ENCODE results near the gene TPP1. TPM values are rescaled to one million over a fixed set of nuclear protein-coding genes. Genes with fewer than 3 reads are reported as not detected.

TPP1 gene
- total RNA-seq, 6 experiments from 2014 or later: 62.5 to 159 (median 81.0) TPM

- intact Hi-C loops (cut with DNase I): no loop called here
- Histone ChIP-seq H3K9me3 (no peaks in the 10 kb centered on the region), H3K27me3 (no peaks in the 10 kb centered on the region), H3K4me3 (no peak overlapping the region), H3K27ac (no peak overlapping the region), H3K36me3 (peaks cover 0 to 2% (median 0%) of the 10 kb centered on the region in 4 donors), H3K4me1 (no peaks in the 10 kb centered on the region)
- DNase-seq (no peak), ATAC-seq (peak in 1 of 4 donors; percentile 46)
- TF ChIP-seq POLR2A (IDR thresholded peaks at IDR 0.05) (no peak), CTCF (IDR thresholded peaks at IDR 0.05) (no peak)
- 43% methylated on average over 1 of the region's 2 CpGs for WGBS (ENCODE audit: insufficient coverage, low coverage, low lambda C conversion rate, missing lambda C conversion rate)
Measured at GRCh38 chr11:6579681-6580080, 39.5 kb downstream of the TPP1 start.

GRCh38 chr11:6578134-6578533 is 41.1 kb downstream of the TPP1 start:
- Histone ChIP-seq H3K27me3 (no peaks in the 10 kb centered on the region), H3K4me1 (no peaks in the 10 kb centered on the region), H3K27ac (no peak overlapping the region), H3K36me3 (no peaks in the 10 kb centered on the region), H3K4me3 (no peak overlapping the region), H3K9me3 (no peaks in the 10 kb centered on the region)
- TF ChIP-seq CTCF (IDR thresholded peaks at IDR 0.05): no peak
- no peak for TF ChIP-seq POLR2A (IDR thresholded peaks at IDR 0.05)
- DNase-seq: no peak
- intact Hi-C loops (cut with DNase I): no loop called here
- no peak for ATAC-seq
- WGBS (ENCODE audit: insufficient coverage, low coverage, low lambda C conversion rate, missing lambda C conversion rate): 71% methylated on average over 1 of the region's 1 CpG

GRCh38 chr11:6576471-6577373 is 42.5 kb downstream of the TPP1 start:
- no peaks in the 10 kb centered on the region for H3K9me3 ChIP-seq
- no peak for DNase-seq
- intact Hi-C loops (cut with DNase I): no loop called here
- no peaks in the 10 kb centered on the region for H3K36me3 ChIP-seq
- no peak for TF ChIP-seq CTCF (IDR thresholded peaks at IDR 0.05)
- TF ChIP-seq POLR2A (IDR thresholded peaks at IDR 0.05): no peak
- 38% methylated on average over 2 of the region's 6 CpGs for WGBS (ENCODE audit: insufficient coverage, low coverage, low lambda C conversion rate, missing lambda C conversion rate)
- no peak overlapping the region for H3K4me3 ChIP-seq
- no peaks in the 10 kb centered on the region for H3K4me1 ChIP-seq
- H3K27ac ChIP-seq: peak overlapping the region in 1 of 3 donors; percentile 13
- peak; percentile 34 to 57 (median 52) for ATAC-seq
- no peaks in the 10 kb centered on the region for H3K27me3 ChIP-seq

GRCh38 chr11:6574816-6575715 is 44.2 kb downstream of the TPP1 start:
- ATAC-seq: no peak
- TF ChIP-seq CTCF (IDR thresholded peaks at IDR 0.05) (no peak), POLR2A (IDR thresholded peaks at IDR 0.05) (no peak)
- H3K36me3 ChIP-seq: no peaks in the 10 kb centered on the region
- H3K9me3 ChIP-seq: no peaks in the 10 kb centered on the region
- H3K27ac ChIP-seq: no peak overlapping the region
- H3K27me3 ChIP-seq: no peaks in the 10 kb centered on the region
- WGBS (ENCODE audit: insufficient coverage, low coverage, low lambda C conversion rate, missing lambda C conversion rate): 85% methylated on average over 3 of the region's 6 CpGs
- intact Hi-C loops (cut with DNase I): no loop called here
- H3K4me3 ChIP-seq: no peak overlapping the region
- no peak for DNase-seq
- no peaks in the 10 kb centered on the region for H3K4me1 ChIP-seq
